NCI-H2196 (cell line): Measurements from ENCODE around the gene MYO5A.

Source experiments
- DNase-seq: peaks from one replicate; lab custom pipeline; 2025; ENCODE audit not compliant: unreplicated experiment; lab: John Stamatoyannopoulos, UW

Gene MYO5A

GRCh38 chr15:52263563-52264282, 265.0 kb downstream of the MYO5A start:
- DNase-seq, result no peak

- DNase-seq, result no peak
Measured at GRCh38 chr15:52262364-52262763, 266.3 kb downstream of the MYO5A start.

GRCh38 chr15:52261498-52262242, 267.0 kb downstream of the MYO5A start:
- no peak for DNase-seq

- no peak for DNase-seq
Measured at GRCh38 chr15:52261026-52261425, 267.7 kb downstream of the MYO5A start.

DNA sequence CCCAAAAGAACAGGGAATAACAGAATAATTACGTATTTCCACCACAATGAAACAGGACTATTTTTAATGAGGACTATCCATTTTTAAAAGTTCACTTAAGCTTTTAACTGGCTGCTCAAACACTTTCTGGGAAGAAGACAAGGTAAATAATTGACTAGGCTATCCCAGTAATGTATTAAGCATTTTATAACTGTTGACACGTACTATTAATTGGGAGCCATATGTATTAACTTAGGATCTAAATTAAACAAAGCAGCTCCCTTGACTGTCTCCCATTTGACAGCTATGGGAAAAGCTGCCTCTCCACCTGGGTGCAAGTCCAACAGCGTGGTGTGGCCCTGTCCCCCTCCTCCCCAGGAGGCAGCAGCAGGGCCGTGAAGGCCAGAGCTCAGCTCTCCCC, 269.2 kb downstream of the MYO5A start:
- DNase-seq, result no peak

- no peak for DNase-seq
Measured at GRCh38 chr15:52258461-52258860, 270.2 kb downstream of the MYO5A start.

- peak; percentile 16 for DNase-seq
Measured at GRCh38 chr15:52257734-52258062, 271.0 kb downstream of the MYO5A start.
